GM18868 (cell line): Measurements from ENCODE around the gene MYMK.
"Not testable (repeated sequence)": the region's sequence is repeated elsewhere in the genome, so short reads cannot be mapped to it uniquely, and the experiment has no call there.

Source experiments
- ATAC-seq: cut with Tn5 transposase; IDR thresholded peaks from one replicate; pipeline ENCODE4 v1.9.1; 2021; ENCODE audit warnings: mild to moderate bottlenecking, moderate library complexity; ENCODE audit not compliant: unreplicated experiment

The MYMK gene, protein sequence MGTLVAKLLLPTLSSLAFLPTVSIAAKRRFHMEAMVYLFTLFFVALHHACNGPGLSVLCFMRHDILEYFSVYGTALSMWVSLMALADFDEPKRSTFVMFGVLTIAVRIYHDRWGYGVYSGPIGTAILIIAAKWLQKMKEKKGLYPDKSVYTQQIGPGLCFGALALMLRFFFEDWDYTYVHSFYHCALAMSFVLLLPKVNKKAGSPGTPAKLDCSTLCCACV

DNA sequence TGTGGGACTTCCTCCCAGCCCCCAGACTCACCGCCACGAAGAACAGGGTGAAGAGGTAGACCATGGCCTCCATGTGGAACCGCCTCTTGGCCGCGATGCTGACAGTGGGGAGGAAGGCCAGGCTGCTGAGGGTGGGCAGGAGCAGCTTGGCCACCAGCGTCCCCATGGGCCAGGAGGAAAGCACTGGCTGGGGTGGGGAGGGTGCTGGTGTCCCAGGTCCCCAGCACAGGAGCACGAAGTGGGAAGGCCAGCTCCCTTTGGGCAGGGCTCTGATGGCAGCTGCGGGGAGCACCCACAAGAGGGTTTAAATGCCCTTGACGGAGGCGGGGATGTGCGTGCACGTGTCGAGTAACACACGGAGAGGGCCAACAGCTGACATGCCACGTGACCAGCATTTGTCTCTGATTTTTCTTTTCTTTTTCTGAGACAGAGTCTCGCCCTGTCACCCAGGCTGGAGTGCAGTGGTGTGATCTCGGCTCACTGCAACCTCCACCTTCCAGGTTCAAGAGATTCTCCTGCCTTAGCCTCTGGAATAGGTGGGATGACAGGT is at the start of gene MYMK:
MYMK (minus strand) TSS at position 281 of the 550 bp plus-strand sequence; CDS start at position 166, 115 bp downstream.
- ATAC-seq: no peak

DNA sequence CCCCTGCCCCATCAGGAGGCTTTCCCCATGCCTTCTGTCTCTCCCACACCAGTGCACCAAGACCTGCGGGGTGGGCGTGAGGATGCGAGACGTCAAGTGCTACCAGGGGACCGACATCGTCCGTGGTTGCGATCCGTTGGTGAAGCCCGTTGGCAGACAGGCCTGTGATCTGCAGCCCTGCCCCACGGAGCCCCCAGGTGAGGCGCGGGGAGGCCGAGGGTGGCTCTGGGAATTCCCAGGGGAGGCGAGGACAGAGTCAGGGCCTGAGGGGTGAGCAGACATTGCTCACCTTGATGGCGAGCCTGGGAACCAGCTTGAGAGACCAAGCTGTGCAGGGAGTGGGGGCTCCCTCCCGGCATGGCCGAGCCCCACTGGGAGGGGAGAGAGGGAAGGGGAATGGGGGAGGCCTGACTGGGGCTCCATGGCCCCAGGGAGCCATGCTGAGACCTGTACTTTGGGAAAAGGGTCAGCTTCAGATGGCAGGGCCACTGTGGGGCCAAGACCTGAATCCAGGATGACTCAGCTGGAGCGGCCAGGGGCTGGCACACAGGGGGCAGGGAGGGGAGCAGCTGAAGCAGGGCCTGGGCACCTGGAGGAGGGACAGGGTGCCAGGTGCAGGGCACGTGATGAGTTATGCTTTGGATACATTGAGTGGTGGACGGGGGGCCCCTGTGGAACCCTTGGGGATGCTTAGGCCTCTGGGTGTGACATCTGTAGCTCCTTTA is 49.2 kb upstream of the MYMK start:
- no peak for ATAC-seq

DNA sequence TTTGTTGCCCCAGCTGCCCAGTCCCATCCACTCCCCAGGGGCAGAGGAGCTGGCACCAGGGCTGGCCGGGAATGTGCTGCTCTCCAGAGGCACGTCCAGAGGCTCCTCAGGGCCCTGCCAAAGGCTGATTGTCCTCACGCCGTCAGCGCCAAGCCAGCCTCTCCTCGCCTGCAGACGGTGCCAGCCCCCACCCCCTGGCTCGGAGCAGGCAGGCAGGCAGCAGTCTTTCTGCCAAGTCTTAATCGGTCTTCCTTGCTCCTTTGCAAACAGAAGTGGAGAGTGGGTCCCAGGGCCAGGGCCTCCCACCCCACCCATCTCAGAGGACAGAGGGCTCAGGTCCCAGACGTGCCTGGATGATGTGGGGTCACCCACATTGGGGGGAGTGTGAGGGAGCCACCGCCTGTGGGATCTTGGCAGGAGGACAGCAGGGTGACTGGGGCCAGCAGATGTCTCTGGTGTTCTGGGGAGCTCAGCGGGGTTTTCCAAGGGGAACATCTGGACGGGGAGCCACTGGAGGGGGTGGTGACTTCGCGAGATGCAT is 48.1 kb upstream of the MYMK start:
- no peak for ATAC-seq

DNA sequence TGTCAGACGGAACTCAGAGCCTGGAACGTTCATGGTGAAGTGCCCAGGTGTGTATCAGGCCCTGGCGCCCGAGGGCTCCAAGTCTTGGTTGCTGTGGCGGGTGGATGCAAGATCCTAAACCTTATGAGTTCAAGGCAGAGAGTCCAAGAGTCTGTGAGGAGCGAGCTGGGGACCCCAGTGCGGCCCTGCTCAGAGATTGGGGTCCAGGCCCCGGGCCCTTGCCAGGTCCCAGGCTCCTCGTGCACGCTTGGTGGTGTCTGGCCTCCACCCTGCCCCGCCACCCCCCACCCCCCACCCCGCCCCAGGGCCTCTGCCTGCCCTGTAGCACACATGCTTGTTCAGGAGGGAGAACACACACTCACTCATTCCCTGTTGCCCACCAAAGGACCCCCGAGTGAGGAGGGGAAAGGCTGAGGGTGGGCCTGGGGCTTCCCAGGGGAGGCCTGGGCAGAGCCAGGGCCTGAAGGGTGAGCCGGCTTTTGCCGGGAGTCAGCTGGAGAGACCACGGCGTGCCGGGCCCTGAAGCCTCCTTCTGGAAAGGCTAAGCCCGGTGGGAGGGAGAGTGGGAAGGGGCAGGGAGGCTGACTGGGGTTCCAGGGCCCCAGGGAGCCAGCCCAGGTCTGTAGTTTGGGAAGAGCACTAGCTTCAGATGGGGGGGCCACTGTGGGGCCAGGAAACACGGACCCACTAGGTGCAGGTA is 47.3 kb upstream of the MYMK start:
- no peak for ATAC-seq

DNA sequence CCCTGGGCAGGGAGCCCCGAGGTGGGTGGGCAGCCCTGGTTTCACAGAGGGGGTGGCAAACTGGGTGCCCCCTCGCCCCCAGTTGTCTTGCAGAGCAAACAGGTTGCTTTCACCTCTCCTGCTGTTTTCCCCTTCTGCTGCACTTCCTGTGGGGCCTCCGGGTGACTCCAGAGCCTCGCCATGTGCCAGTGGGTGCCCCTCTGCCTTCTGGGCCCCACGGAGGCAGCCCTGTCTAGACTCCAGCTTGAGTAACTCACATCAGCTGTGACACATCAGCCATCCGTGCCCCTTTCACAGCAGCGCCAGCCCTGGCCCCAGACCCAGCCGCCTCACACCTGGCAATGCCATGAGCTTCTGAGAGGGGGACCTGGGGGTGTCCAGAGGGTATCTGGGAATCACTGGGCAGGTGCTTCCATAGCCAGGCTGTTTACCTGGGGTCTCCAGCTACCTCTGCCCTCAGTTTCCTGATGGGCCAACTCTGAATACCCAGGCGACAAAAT is 46.7 kb upstream of the MYMK start:
- ATAC-seq: no peak

DNA sequence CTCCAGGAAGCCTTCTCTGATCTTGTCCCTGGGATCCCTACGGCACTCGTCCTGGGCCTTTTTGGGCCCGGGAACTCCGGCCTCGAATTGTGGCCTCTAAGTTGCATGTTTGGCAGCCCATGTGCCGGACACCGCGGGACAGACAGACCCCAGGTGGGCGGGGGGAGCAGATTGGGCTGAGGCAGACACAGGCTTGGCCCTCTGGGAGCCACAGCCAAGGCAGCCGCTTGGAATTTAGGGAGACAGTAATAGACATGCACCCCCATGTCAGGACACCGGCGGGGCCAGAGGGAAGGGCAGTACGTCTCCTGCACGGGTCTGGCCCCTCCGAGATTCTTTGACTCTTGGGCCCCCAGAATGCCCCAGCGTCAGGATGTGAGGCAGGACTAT is 45.9 kb upstream of the MYMK start:
- no peak for ATAC-seq

DNA sequence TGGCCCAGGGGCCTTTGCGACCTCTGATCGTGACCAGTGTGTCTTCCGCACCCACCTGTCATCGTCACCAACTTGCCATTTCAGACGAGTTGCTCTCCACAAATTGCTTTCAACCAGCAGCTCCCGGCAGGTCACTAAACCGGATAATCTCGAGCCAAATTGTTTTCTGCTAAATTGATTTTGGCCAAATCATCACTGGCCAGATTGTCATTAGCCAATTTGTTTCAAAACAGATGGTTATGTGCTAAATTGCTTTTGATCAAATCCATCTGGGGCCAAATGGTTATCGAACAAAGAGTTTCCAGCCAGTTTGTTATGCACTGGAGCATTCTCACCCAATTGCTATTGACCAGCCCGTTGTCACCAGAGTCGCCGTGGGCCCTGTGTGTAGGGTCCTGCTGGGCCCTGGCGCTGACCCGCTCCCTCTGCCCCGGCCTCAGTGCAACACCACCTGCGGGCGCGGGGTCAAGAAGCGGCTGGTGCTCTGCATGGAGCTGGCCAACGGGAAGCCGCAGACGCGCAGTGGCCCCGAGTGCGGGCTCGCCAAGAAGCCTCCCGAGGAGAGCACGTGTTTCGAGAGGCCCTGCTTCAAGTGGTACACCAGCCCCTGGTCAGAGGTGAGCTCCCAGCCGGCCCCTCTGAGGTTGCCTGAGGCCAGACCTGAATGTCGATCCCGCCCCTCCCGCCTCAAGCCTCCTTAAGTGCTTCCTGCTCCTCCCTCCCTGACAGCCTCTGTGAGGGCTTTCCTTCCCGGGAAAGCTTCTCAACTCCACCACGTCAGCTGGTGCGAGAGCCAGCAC is 45.3 kb upstream of the MYMK start:
- ATAC-seq: no peak

DNA sequence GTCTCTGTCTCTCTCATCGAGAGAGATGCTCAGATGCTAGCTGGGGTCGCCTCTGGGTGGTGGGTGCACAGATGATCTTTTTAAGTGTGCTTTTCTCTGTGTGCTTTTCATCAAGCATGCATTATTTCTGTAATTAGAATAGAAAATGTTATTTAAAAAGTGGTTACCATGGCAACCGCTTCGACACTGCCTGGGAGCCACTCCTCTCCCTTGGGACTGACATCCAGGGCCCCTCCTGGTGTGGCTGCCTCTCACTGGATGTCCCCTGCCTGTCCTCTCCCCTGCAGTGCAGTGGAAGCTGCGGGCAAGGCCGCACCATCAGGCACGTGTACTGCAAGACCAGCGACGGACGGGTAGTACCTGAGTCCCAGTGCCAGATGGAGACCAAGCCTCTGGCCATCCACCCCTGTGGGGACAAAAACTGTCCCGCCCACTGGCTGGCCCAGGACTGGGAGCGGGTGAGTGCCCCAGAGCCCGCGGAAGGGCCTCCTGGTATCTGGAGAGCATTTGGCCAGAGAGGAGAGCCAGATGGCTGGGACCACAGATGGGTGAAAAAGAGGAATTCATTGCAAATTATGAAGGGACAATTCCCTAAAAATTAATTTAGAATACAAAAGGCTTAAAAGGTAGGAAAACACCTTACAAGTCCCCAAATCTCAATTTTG is 44.5 kb upstream of the MYMK start:
- no peak for ATAC-seq

DNA sequence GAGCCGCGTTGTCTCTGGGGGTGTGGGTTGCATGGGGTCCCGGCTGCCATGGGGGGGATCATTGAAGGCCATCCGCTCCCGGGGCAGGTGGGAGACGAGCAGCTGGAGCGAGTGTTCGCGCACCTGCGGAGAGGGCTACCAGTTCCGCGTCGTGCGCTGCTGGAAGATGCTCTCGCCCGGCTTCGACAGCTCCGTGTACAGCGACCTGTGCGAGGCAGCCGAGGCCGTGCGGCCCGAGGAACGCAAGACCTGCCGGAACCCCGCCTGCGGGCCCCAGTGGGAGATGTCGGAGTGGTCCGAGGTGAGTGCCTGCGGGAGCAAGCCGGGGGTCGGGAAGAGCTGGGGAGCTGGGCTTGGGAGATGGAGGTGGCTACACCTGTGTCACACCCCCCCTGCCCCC is 43.4 kb upstream of the MYMK start:
- ATAC-seq: no peak

DNA sequence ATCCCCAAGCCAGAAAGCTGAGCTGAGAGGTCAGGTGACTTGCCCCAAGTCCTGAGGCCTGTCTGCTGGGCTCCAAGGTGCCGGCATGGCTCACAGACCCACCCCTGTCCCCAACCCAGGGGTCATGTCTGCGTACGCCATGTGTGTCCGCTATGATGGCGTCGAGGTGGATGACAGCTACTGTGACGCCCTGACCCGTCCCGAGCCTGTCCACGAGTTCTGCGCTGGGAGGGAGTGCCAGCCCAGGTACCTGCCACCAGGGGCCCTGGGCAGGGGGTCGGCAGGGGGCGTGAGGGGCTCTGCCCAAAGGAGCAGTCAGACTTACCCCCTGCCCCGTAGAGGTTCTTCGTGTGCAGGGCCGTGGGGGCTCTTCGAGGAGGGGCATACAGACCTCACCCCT is 42.1 kb upstream of the MYMK start:
- ATAC-seq: no peak

DNA sequence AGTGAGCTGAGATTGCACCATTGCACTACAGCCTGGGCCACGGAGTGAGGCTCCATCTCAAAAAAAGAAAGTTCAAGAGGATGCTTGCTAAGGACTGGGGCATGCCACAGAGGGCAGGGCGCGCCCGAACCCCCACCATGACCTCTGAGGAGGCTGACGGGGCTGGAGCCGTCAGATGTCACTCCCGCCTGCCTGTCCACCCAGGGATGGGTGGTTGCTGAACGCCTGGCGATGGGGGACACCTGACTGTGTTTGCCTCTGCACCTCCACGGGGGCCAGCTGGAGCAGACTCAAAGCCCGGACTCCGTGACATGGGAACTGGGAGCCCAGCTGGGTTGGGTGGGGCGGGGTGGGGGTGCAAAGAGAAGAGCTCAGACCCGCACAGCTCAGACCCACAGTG is 41.6 kb upstream of the MYMK start:
- ATAC-seq: no peak

DNA sequence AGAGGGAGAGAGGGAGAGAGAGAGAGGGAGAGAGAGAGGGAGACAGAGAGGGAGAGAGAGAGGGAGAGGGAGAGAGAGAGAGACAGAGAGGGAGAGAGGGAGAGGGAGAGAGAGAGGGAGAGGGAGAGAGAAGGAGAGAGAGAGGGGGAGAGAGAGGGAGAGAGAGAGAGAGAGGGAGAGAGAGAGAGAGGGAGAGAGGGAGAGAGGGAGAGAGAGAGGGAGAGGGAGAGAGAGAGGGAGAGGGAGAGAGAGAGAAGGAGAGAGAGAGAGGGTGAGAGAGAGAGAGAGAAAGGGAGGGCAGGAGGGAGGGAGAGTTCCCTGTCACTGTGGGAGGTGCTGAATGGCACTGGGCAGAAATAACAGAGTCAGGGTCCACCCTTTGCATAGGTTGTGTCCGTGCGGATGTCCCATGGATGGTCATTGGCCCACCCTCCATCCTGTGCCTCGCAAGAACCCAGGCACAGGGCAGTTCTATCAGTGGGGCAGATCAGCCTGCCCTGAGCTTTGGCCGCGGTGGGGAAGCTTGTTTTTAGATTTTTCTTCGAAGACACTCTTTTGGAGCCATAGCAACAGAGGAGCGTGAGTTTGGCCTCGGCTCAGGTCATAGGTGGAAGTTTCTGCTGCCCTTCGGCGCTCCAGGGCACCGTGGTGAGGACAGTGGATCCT is 39.8 kb upstream of the MYMK start:
- no peak for ATAC-seq

DNA sequence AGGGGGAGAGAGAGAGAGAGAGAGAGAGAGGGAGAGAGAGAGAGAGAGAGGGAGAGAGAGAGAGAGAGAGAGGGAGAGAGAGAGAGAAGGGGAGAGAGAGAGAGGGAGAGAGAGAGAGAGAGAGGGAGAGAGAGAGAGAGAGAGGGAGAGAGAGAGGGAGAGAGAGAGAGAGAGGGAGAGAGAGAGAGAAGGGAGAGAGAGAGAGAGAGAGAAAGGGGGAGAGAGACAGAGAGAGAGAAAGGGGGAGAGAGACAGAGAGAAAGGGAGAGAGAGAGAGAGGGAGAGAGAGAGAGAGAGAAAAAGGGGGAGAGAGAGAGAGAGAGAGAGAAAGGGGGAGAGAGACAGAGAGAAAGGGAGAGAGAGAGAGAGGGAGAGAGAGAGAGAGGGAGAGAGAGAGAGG is 39.1 kb upstream of the MYMK start:
- ATAC-seq: not testable (repeated sequence)

DNA sequence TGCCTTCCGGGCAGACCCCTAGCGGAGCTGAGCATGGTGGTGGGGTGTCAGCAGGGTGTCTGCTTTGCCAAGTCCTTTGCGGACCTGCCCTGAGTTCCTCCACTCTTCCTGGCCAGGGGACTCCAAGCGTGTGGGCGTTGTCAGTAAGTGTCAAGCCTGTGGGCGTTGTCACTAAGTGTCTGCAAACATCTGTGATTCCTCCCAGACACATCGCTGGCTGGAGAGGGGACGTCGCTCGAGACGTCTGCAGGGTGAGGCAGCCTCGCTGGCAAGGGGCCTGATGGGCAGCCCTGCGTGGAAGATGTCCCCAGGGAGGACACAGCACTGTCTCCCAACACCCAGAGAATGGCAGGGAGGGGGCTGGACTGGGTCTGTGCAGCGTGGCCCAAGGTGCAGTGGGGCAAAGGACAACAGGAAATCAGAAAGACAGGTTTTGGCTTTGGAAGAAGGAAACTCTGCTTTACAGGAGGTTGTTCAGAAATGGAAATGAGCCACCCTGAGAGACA is 38.6 kb upstream of the MYMK start:
- no peak for ATAC-seq

DNA sequence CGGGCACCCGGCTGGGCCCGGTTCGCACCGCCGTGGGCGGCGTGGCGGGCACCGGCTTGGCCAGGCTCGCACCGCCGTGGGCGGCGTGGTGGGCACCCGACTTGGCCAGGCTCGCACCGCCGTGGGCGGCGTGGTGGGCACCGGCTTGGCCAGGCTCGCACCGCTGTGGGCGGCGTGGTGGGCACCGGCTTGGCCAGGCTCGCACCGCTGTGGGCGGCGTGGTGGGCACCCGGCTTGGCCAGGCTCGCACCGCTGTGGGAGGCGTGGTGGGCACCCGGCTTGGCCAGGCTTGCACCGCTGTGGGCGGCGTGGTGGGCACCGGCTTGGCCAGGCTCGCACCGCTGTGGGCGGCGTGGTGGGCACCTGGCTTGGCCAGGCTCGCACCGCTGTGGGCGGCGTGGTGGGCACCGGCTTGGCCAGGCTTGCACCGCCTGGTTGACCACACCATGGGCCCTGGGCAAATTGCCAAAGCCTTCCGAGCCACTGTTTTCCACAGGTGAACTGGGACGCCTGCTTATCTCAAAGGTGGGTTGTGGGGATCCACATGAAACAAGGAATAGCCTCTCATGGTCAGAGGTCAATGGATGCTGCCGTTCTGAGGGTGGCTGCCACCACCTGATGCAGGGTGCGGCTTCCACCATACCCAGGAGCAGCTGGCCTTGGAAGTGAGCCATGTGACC is 38.0 kb upstream of the MYMK start:
- ATAC-seq: no peak

DNA sequence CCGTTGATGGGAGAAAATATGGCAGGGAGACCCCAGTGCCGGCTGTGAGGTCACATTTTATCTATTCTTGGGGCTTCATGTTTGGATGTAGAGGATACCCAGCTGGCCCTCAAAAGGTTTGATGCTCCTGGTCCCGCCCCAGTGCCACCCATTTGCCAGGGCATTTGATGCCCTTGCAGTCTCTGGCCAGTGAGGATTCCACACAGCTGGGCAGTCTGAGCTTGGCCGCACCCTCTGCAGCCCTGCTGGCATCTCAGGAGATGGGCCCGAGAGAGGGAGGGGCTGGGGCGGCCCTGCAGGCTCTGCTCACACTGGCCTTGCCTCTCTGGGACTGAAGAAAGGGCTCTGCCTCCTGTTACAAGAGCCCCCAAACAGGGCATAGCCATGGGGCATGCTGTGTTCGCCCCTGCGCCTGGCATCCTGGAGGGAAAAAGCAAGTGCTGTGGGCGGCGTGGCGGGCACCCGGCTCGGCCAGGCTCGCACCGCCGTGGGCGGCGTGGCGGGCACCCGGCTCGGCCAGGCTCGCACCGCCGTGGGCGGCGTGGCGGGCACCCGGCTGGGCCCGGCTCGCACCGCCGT is 37.3 kb upstream of the MYMK start:
- ATAC-seq: no peak

DNA sequence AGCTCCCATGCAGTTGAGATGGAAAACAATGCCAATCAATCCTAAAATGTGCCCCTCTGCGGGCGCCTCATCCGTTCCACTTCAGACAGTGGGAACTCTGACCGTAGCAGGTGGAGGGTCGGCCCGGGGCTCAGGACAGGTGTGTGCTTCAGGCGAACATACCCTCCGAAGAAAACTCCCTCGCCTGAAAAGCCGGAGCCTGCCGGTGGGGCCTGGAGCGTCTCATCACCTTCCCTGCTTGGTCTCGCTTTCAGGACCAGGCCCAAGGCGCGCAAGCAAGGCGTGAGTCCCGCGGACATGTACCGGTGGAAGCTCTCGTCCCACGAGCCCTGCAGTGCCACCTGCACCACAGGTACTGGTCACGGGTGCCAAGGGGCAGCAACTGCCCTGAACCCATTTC is 36.2 kb upstream of the MYMK start:
- no peak for ATAC-seq

DNA sequence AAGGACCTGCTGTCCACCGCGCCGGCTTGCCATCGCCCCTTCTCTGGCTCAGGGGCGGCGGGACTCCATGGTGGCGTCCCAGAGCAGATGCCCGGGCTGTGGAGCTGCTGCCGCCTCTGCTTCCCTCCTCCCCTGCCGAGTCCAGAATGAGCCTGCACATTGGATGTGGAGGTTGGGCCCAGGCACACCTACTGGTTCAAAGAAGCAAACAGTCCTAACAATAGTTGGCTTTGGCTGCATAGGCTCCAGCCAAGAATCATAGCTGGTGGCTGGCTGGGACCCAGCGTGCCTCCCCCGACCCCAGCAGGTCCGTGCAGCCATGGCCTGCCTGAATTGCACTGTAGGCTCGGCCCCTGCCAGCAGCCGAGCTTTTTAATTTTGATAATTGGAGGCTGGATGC is 35.6 kb upstream of the MYMK start:
- no peak for ATAC-seq
